Neural cell (in vitro differentiated cells): Measurements from ENCODE around the gene ARMC2. TPM values are rescaled to one million over a fixed set of nuclear protein-coding genes. Genes with fewer than 3 reads are reported as not detected.

ENCODE experiments used
- polyA plus RNA-seq: library from polyadenylated mRNA; depleted of rRNA; stranded (reverse); fragments of >200 nt; gene quantifications from 2 replicates; pipeline ENCODE4 v1.2.3, GENCODE V29; 2014
- small RNA-seq, 3 experiments: library from RNA; depleted of rRNA; stranded (forward); fragments of <200 nt; gene quantifications; one replicate each; pipeline ENCODE3, GENCODE V24; 2012

Gene ARMC2
- polyA plus RNA-seq, 1 donor from 2014 or later: 18.6 TPM

Small RNA genes lying within 50 kb of the gene (small RNA-seq; reads per million reads assigned to genes)
- 0.08 to 0.48 (median 0.16) reads per million in 3 experiments for gene AL445189.2
- gene Z95118.1: 0 reads per million in 3 experiments

Other genes starting within 250 kb of the ARMC2 start
- gene SESN1, start 246.4 kb downstream of the ARMC2 start, polyA plus RNA-seq: 46.4 and 49.4 TPM in 2 replicates
- 19.7 and 25.4 TPM in 2 replicates for gene CEP57L1, start 247.1 kb downstream of the ARMC2 start, polyA plus RNA-seq